ENCODE results near the gene RASL10A. TPM values are rescaled to one million over a fixed set of nuclear protein-coding genes. Genes with fewer than 3 reads are reported as not detected.

The RASL10A gene
- total RNA-seq, 1 experiment from 2014 or later = 1.1 TPM

GRCh38 chr22:29298641-29299040 lies 16.9 kb downstream of the RASL10A start:
- H3K36me3 Mint-ChIP-seq (ENCODE audit: insufficient read depth, unreplicated experiment) = peaks cover 90% of the 10 kb centered on the region
- Histone ChIP-seq H3K27me3 (replicated peaks; ENCODE audit: control insufficient read depth, insufficient read depth, low read length) (no peaks in the 10 kb centered on the region), H3K4me1 (no peaks in the 10 kb centered on the region), H3K9me3 (no peaks in the 10 kb centered on the region), H3K36me3 (ENCODE audit: control insufficient read depth, insufficient read depth, low read length) (peaks cover 5% of the 10 kb centered on the region), H3K4me3 (ENCODE audit: low read depth, low read length) (no peak overlapping the region)
- no peak overlapping the region for H3K4me3 Mint-ChIP-seq (ENCODE audit: unreplicated experiment)
- no peaks in the 10 kb centered on the region for H3K27me3 Mint-ChIP-seq (ENCODE audit: insufficient read depth, unreplicated experiment)
- no TSS peak for BruUV-seq (replicated peaks)
- H3K27ac Mint-ChIP-seq (ENCODE audit: unreplicated experiment) = peak overlapping the region; percentile 39
- intact Hi-C loops (cut with micrococcal nuclease; ENCODE audit: unreplicated experiment) = no loop called here
- ChIA-PET CTCF (no interaction called here), POLR2A (no interaction called here)
- TF ChIP-seq, protein P1, sequence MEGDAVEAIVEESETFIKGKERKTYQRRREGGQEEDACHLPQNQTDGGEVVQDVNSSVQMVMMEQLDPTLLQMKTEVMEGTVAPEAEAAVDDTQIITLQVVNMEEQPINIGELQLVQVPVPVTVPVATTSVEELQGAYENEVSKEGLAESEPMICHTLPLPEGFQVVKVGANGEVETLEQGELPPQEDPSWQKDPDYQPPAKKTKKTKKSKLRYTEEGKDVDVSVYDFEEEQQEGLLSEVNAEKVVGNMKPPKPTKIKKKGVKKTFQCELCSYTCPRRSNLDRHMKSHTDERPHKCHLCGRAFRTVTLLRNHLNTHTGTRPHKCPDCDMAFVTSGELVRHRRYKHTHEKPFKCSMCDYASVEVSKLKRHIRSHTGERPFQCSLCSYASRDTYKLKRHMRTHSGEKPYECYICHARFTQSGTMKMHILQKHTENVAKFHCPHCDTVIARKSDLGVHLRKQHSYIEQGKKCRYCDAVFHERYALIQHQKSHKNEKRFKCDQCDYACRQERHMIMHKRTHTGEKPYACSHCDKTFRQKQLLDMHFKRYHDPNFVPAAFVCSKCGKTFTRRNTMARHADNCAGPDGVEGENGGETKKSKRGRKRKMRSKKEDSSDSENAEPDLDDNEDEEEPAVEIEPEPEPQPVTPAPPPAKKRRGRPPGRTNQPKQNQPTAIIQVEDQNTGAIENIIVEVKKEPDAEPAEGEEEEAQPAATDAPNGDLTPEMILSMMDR (IDR thresholded peaks at IDR 0.05; ENCODE audit: insufficient read depth in 1 of 2, low read depth in 1 of 2, low read length in 1 of 2, severe bottlenecking in 1 of 2, unreplicated experiment in 1 of 2) = no peak
- DNase-seq = no peak
- H3K4me1 Mint-ChIP-seq (ENCODE audit: low read depth, unreplicated experiment) = no peaks in the 10 kb centered on the region
- H3K9me3 Mint-ChIP-seq (ENCODE audit: unreplicated experiment) = no peaks in the 10 kb centered on the region

DNA sequence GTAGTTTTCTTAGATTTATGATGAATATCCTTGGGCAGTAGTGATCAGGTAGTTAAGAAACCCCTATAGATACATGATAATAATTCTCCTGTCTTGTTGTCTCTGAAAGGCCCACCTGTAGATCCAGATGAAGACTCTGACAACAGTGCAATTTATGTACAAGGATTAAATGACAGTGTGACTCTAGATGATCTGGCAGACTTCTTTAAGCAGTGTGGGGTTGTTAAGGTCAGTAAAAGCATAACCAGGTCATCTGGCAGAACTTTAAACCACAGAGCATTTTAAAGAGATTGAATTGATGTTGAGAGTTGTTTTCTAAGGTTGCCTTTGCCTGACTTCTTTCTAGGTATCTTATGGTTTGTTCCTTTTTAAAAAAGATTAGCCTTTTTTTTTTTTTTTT lies 23.1 kb downstream of the RASL10A start:
- POLR2A ChIA-PET = no interaction called here
- H3K27ac Mint-ChIP-seq (ENCODE audit: unreplicated experiment) = no peak overlapping the region
- no peaks in the 10 kb centered on the region for H3K4me1 ChIP-seq

GRCh38 chr22:29291215-29291614 lies 24.3 kb downstream of the RASL10A start:
- Mint-ChIP-seq H3K4me1 (ENCODE audit: low read depth, unreplicated experiment) (no peaks in the 10 kb centered on the region), H3K4me3 (ENCODE audit: unreplicated experiment) (no peak overlapping the region), H3K27ac (ENCODE audit: unreplicated experiment) (peak overlapping the region; percentile 13), H3K36me3 (ENCODE audit: insufficient read depth, unreplicated experiment) (peaks cover 97% of the 10 kb centered on the region), H3K9me3 (ENCODE audit: unreplicated experiment) (no peaks in the 10 kb centered on the region), H3K27me3 (ENCODE audit: insufficient read depth, unreplicated experiment) (no peaks in the 10 kb centered on the region)
- no peaks in the 10 kb centered on the region for H3K4me1 ChIP-seq
- BruUV-seq (replicated peaks) = no TSS peak
- no peaks in the 10 kb centered on the region for H3K27me3 ChIP-seq (replicated peaks; ENCODE audit: control insufficient read depth, insufficient read depth, low read length)
- TF ChIP-seq, protein P1 (IDR thresholded peaks at IDR 0.05; ENCODE audit: insufficient read depth in 1 of 2, low read depth in 1 of 2, low read length in 1 of 2, severe bottlenecking in 1 of 2, unreplicated experiment in 1 of 2) = no peak
- intact Hi-C loops (cut with micrococcal nuclease; ENCODE audit: unreplicated experiment) = no loop called here
- no peak for DNase-seq
- peaks cover 7% of the 10 kb centered on the region for H3K36me3 ChIP-seq (ENCODE audit: control insufficient read depth, insufficient read depth, low read length)
- no peaks in the 10 kb centered on the region for H3K9me3 ChIP-seq
- POLR2A ChIA-PET = no interaction called here
- CTCF ChIA-PET = no interaction called here
- no peak overlapping the region for H3K4me3 ChIP-seq (ENCODE audit: low read depth, low read length)

More for the DNA sequence above, 23.1 kb downstream of the RASL10A start:
- H3K4me3 ChIP-seq (ENCODE audit: low read depth, low read length) = no peak overlapping the region
- no peaks in the 10 kb centered on the region for H3K27me3 ChIP-seq (replicated peaks; ENCODE audit: control insufficient read depth, insufficient read depth, low read length)
- intact Hi-C loops (cut with micrococcal nuclease; ENCODE audit: unreplicated experiment) = no loop called here
- Mint-ChIP-seq H3K27me3 (ENCODE audit: insufficient read depth, unreplicated experiment) (no peaks in the 10 kb centered on the region), H3K4me1 (ENCODE audit: low read depth, unreplicated experiment) (no peaks in the 10 kb centered on the region), H3K9me3 (ENCODE audit: unreplicated experiment) (no peaks in the 10 kb centered on the region), H3K36me3 (ENCODE audit: insufficient read depth, unreplicated experiment) (peaks cover 97% of the 10 kb centered on the region), H3K4me3 (ENCODE audit: unreplicated experiment) (no peak overlapping the region)
- H3K36me3 ChIP-seq (ENCODE audit: control insufficient read depth, insufficient read depth, low read length) = peaks cover 7% of the 10 kb centered on the region
- BruUV-seq (replicated peaks) = no TSS peak
- no peaks in the 10 kb centered on the region for H3K9me3 ChIP-seq
- DNase-seq = no peak
- CTCF ChIA-PET = no interaction called here
- TF ChIP-seq, protein P1 (IDR thresholded peaks at IDR 0.05; ENCODE audit: insufficient read depth in 1 of 2, low read depth in 1 of 2, low read length in 1 of 2, severe bottlenecking in 1 of 2, unreplicated experiment in 1 of 2) = no peak

All from Caco-2 (cell line).